ENCODE data around the gene NDUFAF7.

DNA sequence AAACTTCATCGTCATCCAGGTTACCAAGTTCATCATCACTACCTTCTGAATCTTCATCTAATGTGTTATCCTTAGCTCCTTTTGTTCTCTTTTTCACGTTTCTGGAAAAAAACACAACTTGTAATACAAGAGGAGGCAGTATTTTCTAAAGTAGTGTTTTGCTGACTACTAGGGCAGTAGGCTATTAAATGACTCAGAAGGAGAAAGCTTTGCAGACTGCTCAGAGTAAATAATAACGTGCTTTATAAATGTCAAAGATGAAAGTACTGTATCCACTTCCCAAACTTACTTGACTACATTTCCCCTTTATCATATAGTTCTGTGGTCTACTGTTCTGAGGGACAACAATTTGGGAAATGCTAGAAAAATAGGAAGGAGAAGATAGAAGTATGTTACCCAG, 19.5 kb upstream of the NDUFAF7 start:
- TF ChIP-seq, protein P1, sequence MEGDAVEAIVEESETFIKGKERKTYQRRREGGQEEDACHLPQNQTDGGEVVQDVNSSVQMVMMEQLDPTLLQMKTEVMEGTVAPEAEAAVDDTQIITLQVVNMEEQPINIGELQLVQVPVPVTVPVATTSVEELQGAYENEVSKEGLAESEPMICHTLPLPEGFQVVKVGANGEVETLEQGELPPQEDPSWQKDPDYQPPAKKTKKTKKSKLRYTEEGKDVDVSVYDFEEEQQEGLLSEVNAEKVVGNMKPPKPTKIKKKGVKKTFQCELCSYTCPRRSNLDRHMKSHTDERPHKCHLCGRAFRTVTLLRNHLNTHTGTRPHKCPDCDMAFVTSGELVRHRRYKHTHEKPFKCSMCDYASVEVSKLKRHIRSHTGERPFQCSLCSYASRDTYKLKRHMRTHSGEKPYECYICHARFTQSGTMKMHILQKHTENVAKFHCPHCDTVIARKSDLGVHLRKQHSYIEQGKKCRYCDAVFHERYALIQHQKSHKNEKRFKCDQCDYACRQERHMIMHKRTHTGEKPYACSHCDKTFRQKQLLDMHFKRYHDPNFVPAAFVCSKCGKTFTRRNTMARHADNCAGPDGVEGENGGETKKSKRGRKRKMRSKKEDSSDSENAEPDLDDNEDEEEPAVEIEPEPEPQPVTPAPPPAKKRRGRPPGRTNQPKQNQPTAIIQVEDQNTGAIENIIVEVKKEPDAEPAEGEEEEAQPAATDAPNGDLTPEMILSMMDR (IDR thresholded peaks at IDR 0.05): no peak
- TF ChIP-seq POLR2AphosphoS5 (IDR thresholded peaks at IDR 0.05) (no peak), POLR2A (IDR thresholded peaks at IDR 0.05) (no peak)

All from suprapubic skin (tissue), 4 donors.